ENCODE results near the gene ABCA3.

The ABCA3 gene

DNA sequence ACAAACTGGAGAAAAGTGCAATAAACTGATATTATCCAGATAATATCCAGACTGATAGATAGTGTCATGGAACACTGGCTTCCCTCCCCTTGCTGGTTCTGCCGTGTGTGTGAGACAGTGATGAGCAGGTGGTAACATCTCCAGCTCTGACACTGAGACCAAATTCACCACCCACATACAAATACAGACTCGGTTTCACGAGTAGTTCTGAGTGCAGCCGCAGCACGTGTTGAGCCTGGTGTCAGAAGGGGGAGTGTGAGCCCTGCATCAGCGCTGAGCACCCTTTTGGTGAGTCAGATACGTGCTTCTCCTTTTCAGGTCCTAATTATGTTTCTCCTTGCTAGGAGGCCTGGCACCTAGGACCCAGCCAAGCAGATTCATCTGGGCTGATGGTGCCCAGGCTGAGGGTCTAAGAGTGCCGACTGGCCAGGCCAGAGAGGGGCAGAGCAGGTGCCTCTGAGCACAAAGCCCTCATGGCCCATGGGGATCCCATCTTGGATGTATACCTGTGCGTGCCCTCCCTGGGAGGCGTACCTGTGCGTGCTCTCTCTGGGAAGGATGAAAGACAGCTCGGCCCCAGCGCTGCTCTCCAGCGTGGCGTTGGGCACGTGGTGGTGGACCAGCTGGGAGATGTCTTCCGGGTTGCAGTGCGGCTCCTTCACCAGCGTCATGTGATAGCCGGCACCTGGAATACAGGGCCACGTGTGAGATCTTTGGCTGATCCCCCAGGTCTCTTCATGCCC, 45.3 kb downstream of the ABCA3 start:
- TF ChIP-seq CTCF (IDR thresholded peaks at IDR 0.05; ENCODE audit: low read depth, low read length), result no peak
- no peak overlapping the region for H3K4me3 ChIP-seq (ENCODE audit: low read depth, low read length)

DNA sequence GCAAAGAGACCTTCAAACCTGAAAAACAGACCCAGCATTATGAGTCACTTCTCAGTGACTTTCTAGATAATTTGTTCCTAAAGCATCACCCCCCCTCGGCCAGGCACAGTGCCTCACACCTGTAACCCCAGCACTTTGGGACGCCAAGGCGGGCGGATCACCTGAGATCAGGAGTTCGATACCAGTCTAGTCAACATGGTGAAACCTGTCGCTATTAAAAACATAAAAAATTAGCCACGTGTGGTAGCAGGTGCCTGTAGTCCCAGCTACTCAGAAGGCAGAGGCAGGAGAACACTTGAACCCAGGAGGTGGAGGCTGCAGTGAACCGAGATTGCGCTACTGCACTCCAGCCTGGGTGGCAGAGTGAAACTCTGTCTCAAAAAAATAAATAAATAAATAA, 48.3 kb downstream of the ABCA3 start:
- no peak for TF ChIP-seq CTCF (IDR thresholded peaks at IDR 0.05; ENCODE audit: low read depth, low read length)
- no peak overlapping the region for H3K4me3 ChIP-seq (ENCODE audit: low read depth, low read length)

- no peak overlapping the region for H3K4me3 ChIP-seq (ENCODE audit: low read depth, low read length)
- TF ChIP-seq CTCF (IDR thresholded peaks at IDR 0.05; ENCODE audit: low read depth, low read length), result no peak
These were observed 51.2 kb downstream of the ABCA3 start for GRCh38 chr16:2289282-2289681.

GRCh38 chr16:2288726-2289125, 51.8 kb downstream of the ABCA3 start:
- no peak for TF ChIP-seq CTCF (IDR thresholded peaks at IDR 0.05; ENCODE audit: low read depth, low read length)
- H3K4me3 ChIP-seq (ENCODE audit: low read depth, low read length), result no peak overlapping the region

GRCh38 chr16:2287916-2288547, 52.5 kb downstream of the ABCA3 start:
- H3K4me3 ChIP-seq (ENCODE audit: low read depth, low read length), result no peak overlapping the region
- TF ChIP-seq CTCF (IDR thresholded peaks at IDR 0.05; ENCODE audit: low read depth, low read length), result no peak

- no peak overlapping the region for H3K4me3 ChIP-seq (ENCODE audit: low read depth, low read length)
- TF ChIP-seq CTCF (IDR thresholded peaks at IDR 0.05; ENCODE audit: low read depth, low read length), result no peak
These were observed 54.0 kb downstream of the ABCA3 start for GRCh38 chr16:2286550-2286949.

GRCh38 chr16:2285731-2286191, 54.8 kb downstream of the ABCA3 start:
- H3K4me3 ChIP-seq (ENCODE audit: low read depth, low read length), result no peak overlapping the region
- no peak for TF ChIP-seq CTCF (IDR thresholded peaks at IDR 0.05; ENCODE audit: low read depth, low read length)

Data from WI38 (cell line).